Natural killer cell (primary cell): ENCODE data around the gene CYP4V2. TPM values are rescaled to one million over a fixed set of nuclear protein-coding genes. Genes with fewer than 3 reads are reported as not detected.

Experiments used
- ATAC-seq, 3 donors: fragments of 150-1000 bp in 2 of 3; fragments of 200-7000 bp in 1 of 3; cut with Tn5 transposase; 1 replicate in 1 of 3; 2 replicates in 2 of 3; pipeline ENCODE4 v1.10.0; 2021; ENCODE audit warnings: mild to moderate bottlenecking in 2 of 3, moderate library complexity in 2 of 3
- DNase-seq, 2 donors: peaks; one replicate each; pipeline versions ENCODE4 v3.0.0 to v3.0.0-alpha.2; 2013 to 2021; ENCODE audit warnings: mixed read lengths in 1 of 2
- H3K27ac ChIP-seq: one replicate; pipeline ENCODE4 v1.5.1; 2013; ENCODE audit warnings: mild to moderate bottlenecking, low read length
- H3K27me3 ChIP-seq: one replicate; pipeline ENCODE4 v1.6.1; 2013; ENCODE audit warnings: low read length; ENCODE audit not compliant: control insufficient read depth, insufficient read depth
- H3K36me3 ChIP-seq: one replicate; pipeline ENCODE4 v1.6.1; 2013; ENCODE audit warnings: low read length; ENCODE audit not compliant: control insufficient read depth, insufficient read depth
- H3K4me1 ChIP-seq: one replicate; pipeline ENCODE4 v1.6.1; 2013; ENCODE audit warnings: low read length; ENCODE audit not compliant: control insufficient read depth, insufficient read depth
- H3K4me3 ChIP-seq: one replicate; pipeline ENCODE4 v1.5.1; 2013; ENCODE audit warnings: low read length
- H3K9me3 ChIP-seq: one replicate; pipeline ENCODE4 v1.6.1; 2013; ENCODE audit warnings: low read length; ENCODE audit not compliant: control insufficient read depth, insufficient read depth
- H3K27ac Mint-ChIP-seq, 2 donors: one replicate each; pipeline ENCODE4 v1.8.0; 2022; ENCODE audit warnings: mild to moderate bottlenecking in 2 of 2, mixed read lengths in 2 of 2, moderate library complexity in 1 of 2
- H3K27me3 Mint-ChIP-seq, 2 donors: one replicate each; pipeline ENCODE4 v1.8.0; 2022; ENCODE audit warnings: low read depth in 2 of 2, mixed read lengths in 2 of 2
- H3K36me3 Mint-ChIP-seq: one replicate; pipeline ENCODE4 v1.8.0; 2022; ENCODE audit warnings: mixed read lengths
- H3K4me1 Mint-ChIP-seq, 2 donors: one replicate each; pipeline ENCODE4 v1.8.0; 2022; ENCODE audit warnings: mixed read lengths in 2 of 2
- H3K4me3 Mint-ChIP-seq: one replicate; pipeline ENCODE4 v1.8.0; 2022; ENCODE audit warnings: mild to moderate bottlenecking, moderate library complexity, mixed read lengths
- H3K9me3 Mint-ChIP-seq, 2 donors: one replicate each; pipeline ENCODE4 v1.8.0; 2022; ENCODE audit warnings: mixed read lengths in 2 of 2
- CTCF ChIP-seq: fragments of 200-600 bp; IDR thresholded peaks from one replicate; pipeline ENCODE4 v1.8.0; 2022; ENCODE audit warnings: antibody characterized with exemption
- WGBS: methylation state at CpG from one replicate; pipeline ENCODE4 v1.1.7; 2013; ENCODE audit warnings: missing lambda C conversion rate; ENCODE audit not compliant: insufficient coverage; 5-methylcytosine and 5-hydroxymethylcytosine counted together
- intact Hi-C: fragments of 100-400 bp; cut with micrococcal nuclease; formaldehyde crosslinking; loops from one replicate; pipeline ENCODE4 v1.14.2; 2022
- total RNA-seq, 4 donors: library from RNA; stranded (reverse); fragments of 120-200 nt in 1 of 4; gene quantifications; one replicate each; pipeline versions ENCODE4 v1.2.3 to v1.2.4, GENCODE V29; 2013 to 2022

The CYP4V2 gene
- total RNA-seq, 3 donors from 2014 or later (not counting 1 experiment from before 2014, with no cell fraction given), result 27.9 to 32.5 (median 31.7) TPM

- intact Hi-C loops, result no loop called here
- no peak overlapping the region for H3K4me3 Mint-ChIP-seq
- H3K36me3 Mint-ChIP-seq, result peaks cover 16% of the 10 kb centered on the region
- no peak for DNase-seq
- WGBS, result 98% methylated on average over 6 of the region's 6 CpGs
- H3K4me1 Mint-ChIP-seq, result peaks cover 37 to 42% of the 10 kb centered on the region in 2 donors
- no peak overlapping the region for H3K4me3 ChIP-seq
- no peak overlapping the region for H3K27ac ChIP-seq
- TF ChIP-seq CTCF, result no peak
- peaks cover 9% of the 10 kb centered on the region for H3K4me1 ChIP-seq
- no peaks in the 10 kb centered on the region for H3K27me3 Mint-ChIP-seq
- H3K27me3 ChIP-seq, result no peaks in the 10 kb centered on the region
- H3K36me3 ChIP-seq, result peaks cover 3% of the 10 kb centered on the region
- no peak for ATAC-seq
- H3K9me3 ChIP-seq, result no peaks in the 10 kb centered on the region
- H3K9me3 Mint-ChIP-seq, result no peaks in the 10 kb centered on the region
- H3K27ac Mint-ChIP-seq, result peak overlapping the region; percentile 31 to 61
Observed at GRCh38 chr4:186196063-186196462, 4.7 kb downstream of the CYP4V2 start.

GRCh38 chr4:186200516-186200915 is 9.1 kb downstream of the CYP4V2 start:
- H3K27ac ChIP-seq, result no peak overlapping the region
- no peaks in the 10 kb centered on the region for H3K9me3 Mint-ChIP-seq
- H3K27me3 ChIP-seq, result no peaks in the 10 kb centered on the region
- H3K36me3 ChIP-seq, result peaks cover 3% of the 10 kb centered on the region
- H3K27ac Mint-ChIP-seq, result peak overlapping the region in 1 of 2 donors; percentile 10
- peaks cover 28 to 43% of the 10 kb centered on the region in 2 donors for H3K4me1 Mint-ChIP-seq
- H3K36me3 Mint-ChIP-seq, result peaks cover 16% of the 10 kb centered on the region
- no peak overlapping the region for H3K4me3 Mint-ChIP-seq
- DNase-seq (no peak), ATAC-seq (no peak)
- intact Hi-C loops, result no loop called here
- no peak overlapping the region for H3K4me3 ChIP-seq
- WGBS, result 94% methylated on average over 4 of the region's 6 CpGs
- no peak for TF ChIP-seq CTCF
- no peaks in the 10 kb centered on the region for H3K4me1 ChIP-seq
- no peaks in the 10 kb centered on the region for H3K9me3 ChIP-seq
- no peaks in the 10 kb centered on the region for H3K27me3 Mint-ChIP-seq

- ATAC-seq (no peak), DNase-seq (no peak)
- no peaks in the 10 kb centered on the region for H3K9me3 ChIP-seq
- 98% methylated on average over 5 of the region's 7 CpGs for WGBS
- H3K4me3 ChIP-seq, result no peak overlapping the region
- Mint-ChIP-seq H3K4me3 (no peak overlapping the region), H3K4me1 (peaks cover 26 to 38% of the 10 kb centered on the region in 2 donors), H3K36me3 (peaks cover 14% of the 10 kb centered on the region), H3K9me3 (no peaks in the 10 kb centered on the region), H3K27ac (peak overlapping the region in 1 of 2 donors; percentile 10), H3K27me3 (no peaks in the 10 kb centered on the region)
- intact Hi-C loops, result no loop called here
- H3K27me3 ChIP-seq, result no peaks in the 10 kb centered on the region
- no peaks in the 10 kb centered on the region for H3K4me1 ChIP-seq
- no peak for TF ChIP-seq CTCF
- H3K27ac ChIP-seq, result no peak overlapping the region
- peaks cover 3% of the 10 kb centered on the region for H3K36me3 ChIP-seq
Observed at GRCh38 chr4:186201010-186201409, 9.6 kb downstream of the CYP4V2 start.

GRCh38 chr4:186201535-186202230 is 10.3 kb downstream of the CYP4V2 start:
- Histone ChIP-seq H3K9me3 (no peaks in the 10 kb centered on the region), H3K27ac (peak overlapping the region; percentile 40), H3K4me3 (no peak overlapping the region), H3K36me3 (peaks cover 3% of the 10 kb centered on the region), H3K4me1 (no peaks in the 10 kb centered on the region), H3K27me3 (no peaks in the 10 kb centered on the region)
- Mint-ChIP-seq H3K27ac (peak overlapping the region; percentile 75 to 77), H3K4me1 (peaks cover 22 to 33% of the 10 kb centered on the region in 2 donors), H3K36me3 (peaks cover 7% of the 10 kb centered on the region), H3K4me3 (peak overlapping the region; percentile 49), H3K27me3 (no peaks in the 10 kb centered on the region), H3K9me3 (no peaks in the 10 kb centered on the region)
- DNase-seq (peak; percentile 35 to 75), ATAC-seq (peak; percentile 86 to 98 (median 88))
- TF ChIP-seq CTCF, result peak; percentile 66
- WGBS, result 46% methylated on average over 9 of the region's 9 CpGs
- intact Hi-C loops, result no loop called here
